ENCODE measurements around the gene PIGT. TPM values are rescaled to one million over a fixed set of nuclear protein-coding genes. Genes with fewer than 3 reads are reported as not detected.

PIGT gene
- 58.1 TPM for polyA plus RNA-seq (2012; ENCODE audit: insufficient read depth, insufficient read length)

DNA sequence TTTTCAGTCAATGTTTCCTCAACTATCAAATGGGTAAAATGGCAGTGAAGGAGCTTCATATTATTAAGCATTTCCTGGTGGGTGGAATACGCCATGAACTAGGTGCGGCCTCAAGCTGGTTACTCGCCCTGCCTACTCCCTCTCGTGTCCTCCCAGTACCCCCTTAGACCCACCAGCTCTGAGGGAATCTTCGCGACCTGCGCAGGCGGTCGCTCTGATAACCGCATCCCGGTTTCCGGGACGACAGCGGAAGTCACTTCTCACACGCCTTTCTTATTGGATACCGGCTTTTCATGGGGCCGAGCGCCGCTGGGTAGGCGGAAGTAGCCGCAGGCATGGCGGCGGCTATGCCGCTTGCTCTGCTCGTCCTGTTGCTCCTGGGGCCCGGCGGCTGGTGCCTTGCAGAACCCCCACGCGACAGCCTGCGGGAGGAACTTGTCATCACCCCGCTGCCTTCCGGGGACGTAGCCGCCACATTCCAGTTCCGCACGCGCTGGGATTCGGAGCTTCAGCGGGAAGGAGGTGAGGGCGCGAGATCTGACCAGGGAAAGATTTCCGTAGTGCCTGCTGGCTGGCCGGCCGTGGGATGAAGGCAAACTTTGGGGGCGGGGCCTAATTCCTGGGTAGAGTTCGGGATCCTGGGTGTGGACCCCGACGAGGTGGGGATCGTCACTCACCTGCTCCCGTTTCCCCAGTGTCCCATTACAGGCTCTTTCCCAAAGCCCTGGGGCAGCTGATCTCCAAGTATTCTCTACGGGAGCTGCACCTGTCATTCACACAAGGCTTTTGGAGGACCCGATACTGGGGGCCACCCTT, at the start of gene PIGT:
Gene PIGT (plus strand): TSS at position 320 of the 816 bp plus-strand sequence. CDS start 16 bp downstream, at position 336.
- DNase-seq (ENCODE audit: low read depth, low spot score) = peak; percentile 89

DNA sequence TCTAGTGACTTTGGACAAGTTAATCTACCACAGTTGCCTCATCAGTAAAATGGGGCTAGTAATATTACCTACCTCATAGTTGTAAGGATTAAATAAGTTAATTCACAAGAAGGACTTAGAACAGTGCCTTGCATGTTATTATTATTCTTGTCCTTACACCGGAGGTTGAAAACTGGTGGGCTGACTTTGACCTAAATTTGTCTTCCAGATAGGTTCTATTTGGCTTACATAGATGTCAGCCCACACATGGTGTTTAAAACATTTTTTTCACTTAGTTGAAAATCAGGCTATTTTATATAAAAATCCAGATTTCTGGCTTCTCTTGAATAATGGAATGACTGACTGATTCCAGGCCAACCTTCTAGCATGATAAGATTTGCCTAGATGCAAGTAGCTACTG, 49.7 kb upstream of the PIGT start:
- no peak for DNase-seq (ENCODE audit: low read depth, low spot score)
- no peak overlapping the region for H3K4me3 ChIP-seq (ENCODE audit: low read length)

More for the DNA sequence above, at the start of gene PIGT:
- H3K4me3 ChIP-seq (ENCODE audit: low read length) = peak within 1 kb of the TSS; percentile 98

DNA sequence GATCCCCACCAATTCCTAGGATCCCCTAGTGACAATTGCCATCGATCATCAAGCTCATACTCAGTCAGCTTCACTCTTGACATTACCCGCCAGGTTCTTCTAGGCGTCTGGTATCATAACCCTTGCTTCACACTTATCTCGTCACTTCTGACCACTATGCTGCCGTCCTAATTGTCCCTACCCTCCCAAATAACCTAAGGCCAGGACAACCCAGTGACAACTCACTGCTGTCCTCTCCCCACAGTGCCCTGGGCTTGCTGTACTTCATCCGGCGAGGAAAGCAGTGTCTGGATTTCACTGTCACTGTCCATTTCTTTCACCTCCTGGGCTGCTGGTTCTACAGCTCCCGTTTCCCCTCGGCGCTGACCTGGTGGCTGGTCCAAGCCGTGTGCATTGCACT, 49.3 kb upstream of the PIGT start:
- no peak overlapping the region for H3K4me3 ChIP-seq (ENCODE audit: low read length)
- no peak for DNase-seq (ENCODE audit: low read depth, low spot score)

DNA sequence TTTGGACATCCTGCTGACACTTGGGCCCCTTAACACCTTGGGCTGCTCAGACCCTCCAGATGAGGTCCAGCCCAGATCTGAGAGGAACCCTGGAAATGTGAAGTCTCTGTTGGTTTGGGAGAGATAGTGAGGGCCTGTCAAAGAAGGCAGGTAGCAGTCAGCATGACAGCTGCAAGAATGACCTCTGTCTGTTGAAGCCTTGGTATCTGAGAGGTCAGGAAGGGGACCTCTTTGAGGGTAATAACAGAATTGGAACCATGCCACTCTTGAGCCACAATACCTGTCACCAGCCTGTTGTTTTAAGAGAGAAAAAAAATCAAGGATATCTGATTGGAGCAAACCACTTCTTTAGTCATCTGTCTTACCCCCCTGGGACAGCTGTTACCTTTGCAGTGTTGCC, 48.8 kb upstream of the PIGT start:
- no peak overlapping the region for H3K4me3 ChIP-seq (ENCODE audit: low read length)
- DNase-seq (ENCODE audit: low read depth, low spot score) = no peak

DNA sequence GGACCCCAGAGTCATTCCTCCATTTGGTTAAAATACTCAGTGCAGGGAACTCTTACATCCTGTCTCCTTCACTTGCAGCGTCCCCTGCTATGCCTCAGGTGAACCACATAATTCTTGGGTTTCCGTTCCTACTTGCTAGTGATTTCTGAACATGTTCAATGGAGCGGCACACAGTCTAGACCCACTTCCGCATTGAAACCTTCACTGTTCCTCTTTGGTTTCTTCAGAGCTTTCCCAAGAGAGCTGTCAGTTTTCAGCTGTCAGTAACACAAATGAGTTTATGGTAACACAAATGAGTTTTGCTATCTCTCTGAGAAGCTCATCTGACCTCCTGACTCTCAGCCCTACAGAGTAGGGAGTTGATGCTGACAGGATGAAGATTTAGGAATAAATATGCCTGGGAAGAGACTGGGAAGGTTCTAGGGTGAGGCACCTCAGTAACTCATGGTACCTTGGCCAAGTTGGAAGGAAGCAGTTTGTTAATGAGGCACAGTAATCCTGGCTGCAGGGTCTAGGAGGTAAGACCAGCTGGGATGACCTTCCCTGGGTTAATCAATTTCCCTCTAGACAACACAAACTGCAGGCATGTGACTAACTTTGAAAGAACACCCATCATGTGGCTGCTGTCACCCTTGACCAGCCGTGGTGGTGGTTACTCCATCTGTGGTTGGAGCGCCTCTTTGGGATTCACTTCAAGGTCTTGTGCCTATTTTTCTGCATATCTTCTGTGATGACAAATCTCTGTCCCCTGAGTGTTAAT, 47.5 kb upstream of the PIGT start:
- H3K4me3 ChIP-seq (ENCODE audit: low read length) = no peak overlapping the region

DNA sequence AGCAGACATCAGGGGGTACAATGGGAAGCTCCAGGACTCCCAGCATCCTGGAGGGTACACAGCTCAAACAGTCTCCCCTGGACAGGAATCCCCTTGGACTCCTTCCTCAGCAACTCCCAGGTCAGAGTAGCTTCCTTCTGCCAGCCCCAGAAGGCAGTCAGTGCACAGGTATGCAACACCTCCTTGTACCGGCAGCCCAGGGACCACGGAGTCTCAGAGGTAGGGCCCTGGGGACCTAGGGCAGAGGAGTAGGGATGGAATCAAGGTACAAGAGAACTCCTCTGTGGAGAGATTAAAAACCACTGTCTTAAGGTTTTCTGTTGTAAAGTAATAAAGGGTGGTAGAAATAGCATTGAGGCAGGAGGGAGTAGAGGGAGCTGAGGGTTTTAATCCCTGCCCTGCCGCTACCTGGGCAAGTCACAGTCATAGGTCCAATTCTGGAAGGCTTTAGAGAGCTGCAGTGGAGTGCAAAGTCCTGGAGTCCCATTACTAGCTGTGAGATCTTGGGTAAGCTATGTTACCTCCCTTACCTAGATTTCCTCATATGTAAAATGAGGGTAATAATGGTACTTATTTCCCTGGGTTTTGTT, 45.3 kb upstream of the PIGT start:
- no peak for DNase-seq (ENCODE audit: low read depth, low spot score)
- H3K4me3 ChIP-seq (ENCODE audit: low read length) = no peak overlapping the region

More for the DNA sequence above, 47.5 kb upstream of the PIGT start:
- peak; percentile 91 for DNase-seq (ENCODE audit: low read depth, low spot score)

DNA sequence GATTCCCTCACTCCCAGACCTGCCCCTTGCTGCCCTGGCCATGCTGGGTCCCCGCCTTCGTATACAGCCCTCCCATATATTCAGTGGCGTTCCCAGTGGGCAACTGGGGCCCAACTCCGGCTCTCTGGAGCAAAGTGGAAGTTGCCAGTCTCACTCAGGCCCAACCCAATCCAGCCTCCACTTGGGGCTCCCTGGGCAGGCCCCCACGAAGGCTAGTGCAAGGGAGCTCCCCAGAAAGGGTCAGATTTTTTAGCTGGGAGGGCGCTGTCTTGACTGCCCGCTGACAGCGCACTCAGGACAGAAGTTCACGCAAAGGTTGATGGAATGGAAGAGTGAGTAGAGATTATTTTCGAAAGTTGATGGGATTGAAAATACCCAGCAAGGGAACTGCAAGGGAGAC, 43.7 kb upstream of the PIGT start:
- no peak for DNase-seq (ENCODE audit: low read depth, low spot score)
- H3K4me3 ChIP-seq (ENCODE audit: low read length) = no peak overlapping the region

DNA sequence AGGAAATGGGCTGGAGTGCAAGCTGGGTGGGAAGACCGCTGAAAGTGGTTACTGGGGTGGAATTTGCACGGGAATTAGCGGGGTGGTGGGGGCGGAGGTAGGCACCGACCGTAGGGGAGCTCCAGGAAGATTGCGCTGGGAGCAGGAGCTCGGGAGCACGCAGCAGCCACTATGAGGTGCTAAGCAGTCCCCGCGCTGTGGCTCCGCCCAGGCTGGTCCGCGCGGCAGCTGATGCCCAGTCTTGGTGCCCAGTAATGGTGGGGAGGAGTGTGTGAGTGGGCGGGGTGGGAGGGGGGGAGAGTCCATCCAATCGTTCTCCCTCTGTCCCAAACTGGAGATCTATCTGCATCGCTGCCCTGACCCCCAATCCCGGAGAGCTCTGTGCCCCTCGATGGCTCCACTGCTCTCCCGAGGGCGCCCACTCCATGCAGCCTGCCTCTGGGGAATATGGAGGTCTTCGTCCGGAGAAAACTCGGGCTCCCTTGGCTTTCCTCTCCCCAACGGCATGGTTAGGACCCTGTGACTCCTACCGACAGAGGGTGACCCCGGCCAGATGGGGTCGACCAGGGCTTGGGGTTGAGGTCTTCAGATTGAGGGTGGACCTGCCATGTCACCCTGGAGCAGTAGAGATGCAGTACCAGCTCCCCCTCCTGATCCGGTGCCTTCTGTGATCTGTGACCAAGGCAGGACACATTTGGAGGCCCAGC, 43.1 kb upstream of the PIGT start:
- H3K4me3 ChIP-seq (ENCODE audit: low read length) = no peak overlapping the region
- DNase-seq (ENCODE audit: low read depth, low spot score) = no peak

DNA sequence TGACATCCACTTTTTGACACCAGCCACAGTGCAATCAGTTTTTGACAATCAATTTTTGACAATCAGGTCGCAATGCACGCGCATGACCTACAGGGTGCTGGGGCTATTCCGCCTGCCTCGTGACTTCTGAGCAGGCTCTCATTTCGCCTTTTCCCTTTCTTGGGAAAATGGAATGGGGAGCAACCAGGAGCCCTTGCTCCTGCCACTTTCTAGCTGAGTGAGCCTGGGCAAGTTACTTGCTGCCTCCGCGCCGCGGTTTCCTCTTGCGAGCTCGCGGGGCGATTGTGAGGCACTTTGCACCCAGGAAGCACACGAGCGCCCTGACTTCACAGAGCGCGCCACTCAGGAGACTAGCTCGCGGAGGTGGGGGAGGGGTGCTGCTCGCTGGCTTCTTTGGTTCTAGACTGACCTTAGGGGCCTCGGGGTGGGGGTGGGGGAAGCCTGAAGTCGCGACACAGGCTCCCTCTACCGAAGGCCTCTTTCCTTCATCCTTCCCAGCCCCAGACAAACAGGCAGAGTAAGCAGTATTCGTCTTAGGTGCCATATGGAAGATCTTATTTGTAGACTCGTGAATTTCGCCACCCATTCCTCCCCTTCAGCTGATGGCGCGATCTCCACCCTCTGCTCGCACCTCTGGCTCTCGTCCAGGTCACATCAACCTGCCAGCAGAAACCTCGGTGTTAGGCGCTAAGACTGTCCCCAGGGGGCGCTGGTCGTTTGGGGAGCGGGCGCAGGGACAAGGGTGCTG, 42.4 kb upstream of the PIGT start:
- peak; percentile 77 for DNase-seq (ENCODE audit: low read depth, low spot score)

DNA sequence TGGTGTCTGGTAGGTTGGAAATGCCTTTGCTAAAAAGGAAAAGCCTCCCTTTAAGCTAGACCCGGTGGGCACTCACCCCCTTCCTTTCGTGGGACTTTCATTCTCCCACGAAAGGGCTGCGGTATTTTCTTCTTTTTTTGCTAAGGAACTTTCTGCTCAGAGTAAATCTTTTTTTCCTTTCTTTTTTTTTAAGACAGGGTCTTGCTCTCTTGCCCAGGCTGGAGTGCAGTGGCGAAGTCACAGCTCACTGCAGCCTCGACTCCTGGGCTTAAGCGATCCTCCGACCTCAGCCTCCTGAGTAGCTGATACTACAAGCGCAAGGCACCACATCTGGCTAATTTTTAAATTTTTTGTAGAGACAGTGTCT, 41.9 kb upstream of the PIGT start:
- H3K4me3 ChIP-seq (ENCODE audit: low read length) = peak overlapping the region; percentile 53
- no peak for DNase-seq (ENCODE audit: low read depth, low spot score)

More for the DNA sequence above, 42.4 kb upstream of the PIGT start:
- H3K4me3 ChIP-seq (ENCODE audit: low read length) = peak overlapping the region; percentile 53

DNA sequence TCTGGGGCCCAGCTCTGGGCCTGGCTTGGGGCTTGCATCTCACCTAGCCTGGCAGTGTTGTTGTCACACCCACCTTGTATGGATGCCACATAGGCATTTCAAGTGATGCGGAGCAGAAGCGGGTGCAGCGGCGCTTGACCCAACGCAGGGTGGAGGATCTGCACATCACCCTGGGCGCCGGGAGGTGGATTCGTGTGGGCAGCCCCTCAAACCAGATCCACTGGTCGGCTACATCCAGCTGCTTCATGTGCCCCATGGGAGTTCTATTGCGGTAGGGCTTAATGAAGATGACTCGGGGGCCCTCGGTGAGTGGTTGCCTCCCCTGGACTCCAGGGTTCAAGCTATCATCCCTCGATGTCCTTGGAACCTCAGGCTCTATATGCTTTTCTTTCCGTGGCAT, 41.0 kb upstream of the PIGT start:
- H3K4me3 ChIP-seq (ENCODE audit: low read length) = no peak overlapping the region
- no peak for DNase-seq (ENCODE audit: low read depth, low spot score)

DNA sequence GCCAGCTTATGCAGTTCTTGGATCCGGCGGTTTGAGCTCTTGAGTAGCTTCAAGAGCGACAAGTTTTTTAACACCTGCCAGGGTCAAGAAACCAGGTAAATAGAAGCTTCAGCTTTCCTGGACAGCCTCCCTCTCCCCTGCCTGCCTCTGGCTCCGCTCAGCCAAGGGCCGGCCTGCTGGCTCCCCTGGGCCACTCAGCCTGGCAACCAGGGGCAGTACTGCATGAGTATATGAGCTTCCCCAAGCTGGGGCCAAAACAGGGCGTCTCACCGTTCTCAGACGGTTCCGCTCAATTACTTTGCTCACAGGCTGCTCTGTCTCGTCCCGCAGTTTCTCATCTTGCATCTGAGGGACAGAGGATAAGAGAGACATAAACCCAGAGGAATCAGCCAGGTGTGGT, 38.7 kb upstream of the PIGT start:
- no peak overlapping the region for H3K4me3 ChIP-seq (ENCODE audit: low read length)
- DNase-seq (ENCODE audit: low read depth, low spot score) = no peak

DNA sequence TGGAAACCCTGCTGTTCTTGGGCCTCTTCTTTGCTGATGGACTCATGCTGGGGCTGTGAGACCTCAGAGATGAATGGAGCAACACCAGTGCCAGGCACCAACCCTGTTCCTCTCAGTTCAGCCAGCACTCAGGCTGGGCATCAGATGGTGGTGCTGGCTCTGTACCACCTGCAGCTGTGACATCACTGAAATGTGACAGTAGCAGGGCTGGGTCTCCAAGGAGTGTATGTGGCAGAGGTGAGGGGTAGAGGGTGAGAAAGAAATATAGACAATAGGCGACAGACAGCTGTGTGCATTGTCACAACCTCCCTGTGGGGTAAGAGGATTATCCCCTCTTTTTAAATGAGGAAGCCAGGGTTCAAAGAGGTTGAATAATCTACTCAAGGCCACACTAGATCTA, 37.8 kb upstream of the PIGT start, which contains the start of gene TP53TG5:
Gene TP53TG5 (minus strand): TSS at position 135 of the 400 bp plus-strand sequence. CDS start 89 bp downstream, at position 46.
- H3K4me3 ChIP-seq (ENCODE audit: low read length) = no peak within 1 kb of the TSS
- peak; percentile 8 for DNase-seq (ENCODE audit: low read depth, low spot score)

DNA sequence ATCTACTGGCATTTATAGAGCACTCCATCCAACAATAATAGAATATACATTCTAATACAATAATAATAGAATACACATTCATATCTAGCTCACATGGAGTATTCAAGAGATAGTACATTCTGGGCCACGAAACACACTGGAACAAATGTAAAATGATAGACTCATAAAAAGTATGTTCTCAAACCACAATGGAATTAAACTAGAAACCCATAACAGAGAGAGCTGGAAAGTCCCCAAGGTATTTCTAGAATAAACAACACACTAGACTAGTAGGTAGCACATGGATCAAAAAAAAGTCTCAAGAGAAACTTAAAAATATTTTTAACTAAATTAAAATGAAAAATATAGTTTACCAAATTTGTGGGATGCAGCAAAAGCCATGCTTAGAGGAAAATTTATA, 28.7 kb upstream of the PIGT start:
- DNase-seq (ENCODE audit: low read depth, low spot score) = no peak
- H3K4me3 ChIP-seq (ENCODE audit: low read length) = no peak overlapping the region

DNA sequence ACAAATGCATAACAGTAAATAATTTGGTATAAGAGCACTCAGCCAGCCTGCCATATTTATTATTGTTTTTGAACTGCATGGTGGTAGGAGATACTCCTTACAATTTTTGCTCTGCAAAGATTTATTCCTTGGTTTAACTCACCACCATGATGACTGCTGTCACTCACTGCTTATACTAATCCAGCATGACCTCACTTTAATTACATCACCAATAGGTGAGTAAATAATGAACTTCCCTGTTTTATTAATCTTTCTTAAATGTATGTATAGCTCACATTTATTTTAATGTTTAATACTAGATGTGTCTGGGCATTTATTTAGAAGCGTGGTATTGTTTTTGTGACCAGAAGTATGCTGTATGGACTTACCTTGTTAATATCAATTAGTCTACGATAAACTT, 25.0 kb upstream of the PIGT start:
- no peak for DNase-seq (ENCODE audit: low read depth, low spot score)
- no peak overlapping the region for H3K4me3 ChIP-seq (ENCODE audit: low read length)

DNA sequence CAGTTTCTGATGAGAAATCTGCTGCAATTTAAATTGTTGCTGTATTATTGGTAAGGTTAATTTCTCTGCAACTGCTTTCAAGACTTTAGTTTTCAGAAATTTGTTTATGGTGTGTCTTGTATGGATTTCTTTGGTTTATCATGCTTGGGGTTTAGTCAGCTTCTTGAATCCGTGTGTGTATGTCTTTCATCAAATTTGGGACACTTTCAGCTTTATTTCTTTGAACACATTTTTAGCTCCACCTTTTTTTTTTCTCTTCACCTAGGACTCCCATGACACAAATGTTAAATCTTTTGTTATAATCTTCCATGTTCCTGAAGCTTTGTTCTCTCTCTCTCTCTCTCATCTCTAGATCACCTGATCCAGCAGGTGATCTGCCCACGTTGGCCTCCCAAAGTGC, 24.4 kb upstream of the PIGT start:
- H3K4me3 ChIP-seq (ENCODE audit: low read length) = no peak overlapping the region

DNA sequence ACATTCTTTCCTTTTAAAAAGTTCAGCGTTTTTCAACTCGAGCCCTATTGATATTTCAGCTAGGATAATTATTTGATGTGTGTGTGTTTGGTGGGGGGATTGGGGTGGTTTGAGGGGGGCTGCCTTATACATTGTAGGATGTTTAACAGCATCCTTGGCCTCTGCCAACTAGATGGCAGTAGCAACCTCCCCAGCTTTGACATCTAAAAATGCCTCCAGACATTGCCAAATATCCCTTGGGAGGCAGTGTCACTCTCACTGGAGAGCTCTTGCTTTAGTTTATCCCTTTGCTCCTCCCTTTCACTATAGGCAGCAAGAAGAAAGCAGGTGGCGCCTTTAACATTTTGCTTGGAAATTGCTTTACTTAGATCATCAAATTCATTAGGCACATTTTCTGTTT, 23.2 kb upstream of the PIGT start:
- no peak for DNase-seq (ENCODE audit: low read depth, low spot score)
- H3K4me3 ChIP-seq (ENCODE audit: low read length) = no peak overlapping the region

More for the DNA sequence above, 24.4 kb upstream of the PIGT start:
- no peak for DNase-seq (ENCODE audit: low read depth, low spot score)

DNA sequence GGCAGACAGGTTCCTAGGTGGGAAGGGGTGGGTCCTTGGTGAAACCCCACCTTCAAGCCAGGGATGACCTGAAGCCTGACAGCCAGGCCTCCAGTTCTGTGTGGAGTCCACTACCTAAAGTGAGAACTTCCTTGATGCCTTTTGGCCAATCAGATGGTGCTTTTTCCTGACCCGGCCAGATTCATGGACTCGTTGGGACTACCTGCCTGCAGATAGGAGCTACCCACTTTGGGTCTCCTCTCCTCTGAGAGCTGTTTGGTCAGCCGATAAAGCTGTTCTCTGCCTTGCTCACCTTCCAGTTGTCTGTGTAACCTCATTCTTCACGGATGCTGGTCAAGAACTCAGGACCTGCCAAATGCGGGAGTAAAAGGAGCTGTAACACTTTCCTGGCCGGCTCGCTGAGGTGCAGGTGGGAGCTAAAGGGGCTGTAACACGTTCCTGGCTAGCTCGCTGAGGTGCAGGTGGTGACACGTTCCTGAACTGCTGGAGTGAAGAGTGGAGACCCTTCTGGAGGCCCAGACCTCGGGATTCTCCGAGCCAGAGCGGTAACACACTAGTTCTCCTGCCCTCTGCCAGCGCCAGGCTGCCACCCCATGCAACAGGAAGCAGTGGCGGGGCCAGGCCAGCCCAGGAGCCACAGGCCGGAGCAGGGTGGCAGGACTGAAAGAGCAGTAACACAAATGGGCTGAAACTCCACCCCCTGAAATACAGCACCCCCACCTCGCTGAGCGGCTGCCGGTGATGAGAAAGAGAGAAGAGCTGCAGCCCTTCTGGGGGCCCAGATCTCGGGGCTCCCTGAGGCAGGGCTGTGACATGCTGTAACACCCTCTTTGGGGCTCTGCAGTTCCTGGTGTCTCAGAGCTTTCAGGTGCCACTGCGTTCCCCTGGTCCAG, 21.5 kb upstream of the PIGT start:
- H3K4me3 ChIP-seq (ENCODE audit: low read length) = no peak overlapping the region
- no peak for DNase-seq (ENCODE audit: low read depth, low spot score)
